IMR-90 (cell line): ENCODE results near the gene ABHD3. TPM values are rescaled to one million over a fixed set of nuclear protein-coding genes. Genes with fewer than 3 reads are reported as not detected.

Experiments
- ATAC-seq: fragments of 200-7000 bp; cut with Tn5 transposase; 2 replicates; pipeline ENCODE4 v1.9.1; 2020; ENCODE audit warnings: low read depth, mild to moderate bottlenecking, moderate library complexity
- BruUV-seq: library from RNA; stranded (reverse); fragments of 400-500 nt; replicated peaks from 2 replicates; lab custom pipeline; 2021; lab: Mats Ljungman, UMichigan
- CTCF ChIA-PET: fragments of 300-600 bp; formaldehyde crosslinking; extraction: SDS; loops from one replicate; lab custom pipeline; 2021; ENCODE audit warnings: antibody characterized with exemption; lab: Yijun Ruan, JAX
- POLR2A ChIA-PET: fragments of 300-600 bp; sonication (Branson Sonifier 250); formaldehyde crosslinking; loops from one replicate; lab custom pipeline; 2022; ENCODE audit warnings: antibody characterized with exemption; ENCODE audit not compliant: unreplicated experiment; lab: Charles Lee
- DNase-seq: peaks from one replicate; pipeline ENCODE4 v3.0.0; 2013
- H2AFZ ChIP-seq: replicated peaks from 2 replicates; pipeline ENCODE3; 2013; ENCODE audit warnings: low read length, mild to moderate bottlenecking; ENCODE audit not compliant: poor library complexity
- H2AK5ac ChIP-seq: 2 replicates; pipeline ENCODE4 v1.6.1; 2013; ENCODE audit warnings: low read depth, low read length, inconsistent platforms
- H2AK9ac ChIP-seq: replicated peaks from 2 replicates; pipeline ENCODE3; 2013; ENCODE audit warnings: mild to moderate bottlenecking, low read depth, low read length, moderate library complexity; ENCODE audit not compliant: poor library complexity
- H2BK120ac ChIP-seq: 2 replicates; pipeline ENCODE4 v1.6.1; 2013; ENCODE audit warnings: low read depth, low read length, inconsistent platforms
- H2BK15ac ChIP-seq: 3 replicates; pipeline ENCODE4 v1.6.1; 2013; ENCODE audit warnings: low read depth, low read length, inconsistent platforms
- H2BK20ac ChIP-seq: 2 replicates; pipeline ENCODE4 v1.6.1; 2013; ENCODE audit warnings: low read depth, mild to moderate bottlenecking, inconsistent platforms, low read length, moderate library complexity
- H2BK5ac ChIP-seq: 2 replicates; pipeline ENCODE4 v1.6.1; 2013; ENCODE audit warnings: mild to moderate bottlenecking, low read depth, low read length, inconsistent platforms; ENCODE audit not compliant: poor library complexity, severe bottlenecking
- H3K14ac ChIP-seq: replicated peaks from 2 replicates; pipeline ENCODE4 v1.6.1; 2013; ENCODE audit warnings: low read depth, low read length, inconsistent platforms
- H3K18ac ChIP-seq: 2 replicates; pipeline ENCODE4 v1.6.1; 2013; ENCODE audit warnings: low read depth, low read length, control low read depth
- H3K23ac ChIP-seq: 2 replicates; pipeline ENCODE4 v1.6.1; 2013; ENCODE audit warnings: low read depth, low read length, inconsistent platforms
- H3K27ac ChIP-seq: 2 replicates; pipeline ENCODE4 v1.5.1; 2013; ENCODE audit warnings: mild to moderate bottlenecking, control low read depth, low read length; ENCODE audit not compliant: insufficient read depth
- H3K27me3 ChIP-seq: 2 replicates; pipeline ENCODE4 v1.6.1; 2013; ENCODE audit warnings: low read length; ENCODE audit not compliant: control insufficient read depth, insufficient read depth
- H3K36me3 ChIP-seq: 2 replicates; pipeline ENCODE4 v1.6.1; 2013; ENCODE audit warnings: low read length, mixed read lengths; ENCODE audit not compliant: control insufficient read depth, insufficient read depth
- H3K4ac ChIP-seq: 2 replicates; pipeline ENCODE4 v1.6.1; 2013; ENCODE audit warnings: low read depth, low read length, inconsistent platforms
- H3K4me1 ChIP-seq: 2 replicates; pipeline ENCODE4 v1.6.1; 2013; ENCODE audit warnings: low read length, mixed read lengths; ENCODE audit not compliant: control insufficient read depth, insufficient read depth
- H3K4me2 ChIP-seq: 2 replicates; pipeline ENCODE4 v1.6.1; 2013; ENCODE audit warnings: low read depth, mild to moderate bottlenecking, control low read depth, low read length, moderate library complexity
- H3K4me3 ChIP-seq: 2 replicates; pipeline ENCODE4 v1.5.1; 2013; ENCODE audit warnings: low read depth, mild to moderate bottlenecking, control low read depth, low read length, moderate library complexity; ENCODE audit not compliant: insufficient read depth
- H3K56ac ChIP-seq: 2 replicates; pipeline ENCODE4 v1.6.1; 2013; ENCODE audit warnings: low read length, inconsistent platforms; ENCODE audit not compliant: insufficient read depth; ENCODE audit errors: extremely low read depth
- H3K79me1 ChIP-seq, 2 experiments: 2 replicates each; pipeline ENCODE4 v1.6.1; 2013; ENCODE audit warnings: low read length in 2 of 2, inconsistent platforms in 1 of 2, low read depth in 1 of 2
- H3K9ac ChIP-seq: 2 replicates; pipeline ENCODE4 v1.6.1; 2013; ENCODE audit warnings: low read depth, low read length, control low read depth
- H3K9me1 ChIP-seq: 2 replicates; pipeline ENCODE4 v1.6.1; 2013; ENCODE audit warnings: low read length, inconsistent platforms; ENCODE audit not compliant: insufficient read depth
- H3K9me3 ChIP-seq: 2 replicates; pipeline ENCODE4 v1.6.1; 2013; ENCODE audit warnings: low read length; ENCODE audit not compliant: control insufficient read depth, insufficient read depth
- H4K20me1 ChIP-seq: 2 replicates; pipeline ENCODE4 v1.6.1; 2013; ENCODE audit warnings: low read length, inconsistent platforms; ENCODE audit not compliant: insufficient read depth
- H4K5ac ChIP-seq: 2 replicates; pipeline ENCODE4 v1.6.1; 2013; ENCODE audit warnings: mild to moderate bottlenecking, low read depth, low read length, control low read depth
- H4K8ac ChIP-seq, 2 experiments: 2 replicates each; pipeline ENCODE4 v1.6.1; 2013; ENCODE audit warnings: low read depth in 2 of 2, low read length in 2 of 2, control low read depth in 1 of 2, inconsistent platforms in 1 of 2
- H4K91ac ChIP-seq: 2 replicates; pipeline ENCODE4 v1.6.1; 2013; ENCODE audit warnings: low read depth, low read length, inconsistent platforms; ENCODE audit not compliant: insufficient read depth
- BHLHE40 ChIP-seq: fragments of 150-350 bp; IDR thresholded peaks from 2 replicates; pipeline ENCODE4 v1.6.1; 2016; ENCODE audit warnings: mild to moderate bottlenecking, low read depth, low read length
- CEBPB ChIP-seq: IDR thresholded peaks from 2 replicates; pipeline ENCODE4 v1.6.1; 2012; ENCODE audit warnings: low read depth, low read length, improper control_type of control experiment
- CHD1 ChIP-seq: IDR thresholded peaks from 2 replicates; pipeline ENCODE4 v1.6.1; 2012; ENCODE audit warnings: low read depth, low read length, improper control_type of control experiment
- ELK1 ChIP-seq: fragments of 150-350 bp; IDR thresholded peaks from 2 replicates; pipeline ENCODE4 v1.6.1; 2016; ENCODE audit warnings: low read depth, mild to moderate bottlenecking, low read length, moderate library complexity, borderline replicate concordance
- FOS ChIP-seq: fragments of 150-350 bp; IDR thresholded peaks from 2 replicates; pipeline ENCODE4 v1.6.1; 2016; ENCODE audit warnings: low read depth, low read length
- MAFK ChIP-seq: IDR thresholded peaks from 2 replicates; pipeline ENCODE4 v1.6.1; 2012; ENCODE audit warnings: low read depth, low read length, improper control_type of control experiment
- MAZ ChIP-seq: IDR thresholded peaks from 2 replicates; pipeline ENCODE4 v1.6.1; 2012; ENCODE audit warnings: low read depth, mild to moderate bottlenecking, low read length, improper control_type of control experiment, moderate library complexity, borderline replicate concordance
- MXI1 ChIP-seq: IDR thresholded peaks from 2 replicates; pipeline ENCODE4 v1.6.1; 2012; ENCODE audit warnings: low read depth, mild to moderate bottlenecking, low read length, moderate library complexity, borderline replicate concordance
- NFE2L2 ChIP-seq: fragments of 150-350 bp; IDR thresholded peaks from 2 replicates; pipeline ENCODE4 v1.6.1; 2016; ENCODE audit warnings: low read depth, mild to moderate bottlenecking, low read length
- POLR2A ChIP-seq: IDR thresholded peaks from 2 replicates; pipeline ENCODE4 v1.6.1; 2012; ENCODE audit warnings: mild to moderate bottlenecking, low read depth, low read length
- RAD21 ChIP-seq: IDR thresholded peaks from 2 replicates; pipeline ENCODE4 v1.6.1; 2012; ENCODE audit warnings: low read length, improper control_type of control experiment
- RCOR1 ChIP-seq: IDR thresholded peaks from 2 replicates; pipeline ENCODE4 v1.6.1; 2012; ENCODE audit warnings: mild to moderate bottlenecking, low read length, improper control_type of control experiment; ENCODE audit not compliant: insufficient replicate concordance
- RFX5 ChIP-seq: IDR thresholded peaks from 2 replicates; pipeline ENCODE4 v1.8.0; 2012; ENCODE audit warnings: low read depth, mild to moderate bottlenecking, low read length, moderate library complexity
- SMC3 ChIP-seq: fragments of 150-350 bp; IDR thresholded peaks from 2 replicates; pipeline ENCODE4 v1.6.1; 2016; ENCODE audit warnings: low read depth, mild to moderate bottlenecking, antibody characterized with exemption, low read length, moderate library complexity
- USF2 ChIP-seq: fragments of 150-350 bp; IDR thresholded peaks from 2 replicates; pipeline ENCODE4 v1.6.1; 2017; ENCODE audit warnings: mild to moderate bottlenecking, antibody characterized with exemption, low read length, low read depth
- WGBS, 2 experiments: methylation state at CpG; one replicate each; pipeline versions ENCODE4 v1.1.5 to v1.1.7; 2013; ENCODE audit warnings: missing lambda C conversion rate in 2 of 2; ENCODE audit not compliant: insufficient read length in 1 of 2; ENCODE audit errors: extremely low coverage in 2 of 2; 5-methylcytosine and 5-hydroxymethylcytosine counted together
- dilution Hi-C: fragments of 300-500 bp; cut with HindIII; formaldehyde crosslinking; loops from one replicate; pipeline ENCODE4 v1.14.3; 2018; ENCODE audit warnings: low sequenced_read_pairs; ENCODE audit not compliant: unreplicated experiment
- in situ Hi-C: fragments of 300-500 bp; cut with MboI; formaldehyde crosslinking; loops from 3 replicates; pipeline ENCODE4 v1.14.3; 2019; ENCODE audit warnings: low sequenced_read_pairs, inconsistent platforms, mixed read lengths
- intact Hi-C: fragments of 100-400 bp; cut with micrococcal nuclease; formaldehyde crosslinking; loops from 2 replicates; pipeline ENCODE4 v1.10.0; 2022
- polyA plus RNA-seq, 3 experiments: library from polyadenylated mRNA; depleted of rRNA; stranded (reverse); fragments of >200 nt; gene quantifications; 2 replicates each; pipeline ENCODE4 v1.2.3, GENCODE V29; 2012; ENCODE audit warnings: low replicate concordance in 1 of 3
- total RNA-seq: library from RNA; depleted of rRNA; stranded (reverse); fragments of >200 nt; gene quantifications from 2 replicates; pipeline ENCODE4 v1.2.3, GENCODE V29; 2012
- TF ChIP-seq, protein P1 (sequence below): conservative IDR thresholded peaks from 2 replicates; pipeline ENCODE4 v1.5.1; 2012; ENCODE audit warnings: mild to moderate bottlenecking, low read depth, low read length, improper control_type of control experiment

Gene ABHD3
- total and polyA plus RNA-seq, 2 of the 4 experiments (the other 2 are of a cell fraction) = 4.5 to 5.5 TPM

GRCh38 chr18:21727702-21728101, 23.1 kb upstream of the ABHD3 start:
- no peak overlapping the region for H3K14ac ChIP-seq
- no TSS peak for BruUV-seq
- no peak overlapping the region for H3K56ac ChIP-seq
- H2BK120ac ChIP-seq = no peak overlapping the region
- H4K20me1 ChIP-seq = no peaks in the 10 kb centered on the region
- 33% methylated on average over 1 of the region's 2 CpGs; no CpG with 5 or more reads in 1 of the 2 experiments for WGBS, 2 experiments
- ATAC-seq = no peak
- H3K4me2 ChIP-seq = no peak overlapping the region
- no peak overlapping the region for H3K23ac ChIP-seq
- H2BK15ac ChIP-seq = no peak overlapping the region
- H3K4ac ChIP-seq = no peak overlapping the region
- no peak overlapping the region for H3K18ac ChIP-seq
- in situ Hi-C loops = no loop called here
- H3K9me1 ChIP-seq = no peaks in the 10 kb centered on the region
- TF ChIP-seq FOS (no peak), USF2 (no peak), BHLHE40 (no peak), MAFK (no peak), CEBPB (no peak), MAZ (no peak), POLR2A (no peak), SMC3 (no peak), RFX5 (no peak), NFE2L2 (no peak), RCOR1 (no peak), RAD21 (no peak), ELK1 (no peak), MXI1 (no peak), CHD1 (no peak)
- TF ChIP-seq, protein P1, sequence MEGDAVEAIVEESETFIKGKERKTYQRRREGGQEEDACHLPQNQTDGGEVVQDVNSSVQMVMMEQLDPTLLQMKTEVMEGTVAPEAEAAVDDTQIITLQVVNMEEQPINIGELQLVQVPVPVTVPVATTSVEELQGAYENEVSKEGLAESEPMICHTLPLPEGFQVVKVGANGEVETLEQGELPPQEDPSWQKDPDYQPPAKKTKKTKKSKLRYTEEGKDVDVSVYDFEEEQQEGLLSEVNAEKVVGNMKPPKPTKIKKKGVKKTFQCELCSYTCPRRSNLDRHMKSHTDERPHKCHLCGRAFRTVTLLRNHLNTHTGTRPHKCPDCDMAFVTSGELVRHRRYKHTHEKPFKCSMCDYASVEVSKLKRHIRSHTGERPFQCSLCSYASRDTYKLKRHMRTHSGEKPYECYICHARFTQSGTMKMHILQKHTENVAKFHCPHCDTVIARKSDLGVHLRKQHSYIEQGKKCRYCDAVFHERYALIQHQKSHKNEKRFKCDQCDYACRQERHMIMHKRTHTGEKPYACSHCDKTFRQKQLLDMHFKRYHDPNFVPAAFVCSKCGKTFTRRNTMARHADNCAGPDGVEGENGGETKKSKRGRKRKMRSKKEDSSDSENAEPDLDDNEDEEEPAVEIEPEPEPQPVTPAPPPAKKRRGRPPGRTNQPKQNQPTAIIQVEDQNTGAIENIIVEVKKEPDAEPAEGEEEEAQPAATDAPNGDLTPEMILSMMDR = no peak
- no peak overlapping the region for H2AFZ ChIP-seq
- no peak overlapping the region for H2BK20ac ChIP-seq
- dilution Hi-C loops = no loop called here
- H4K8ac ChIP-seq = no peak overlapping the region
- H3K9me3 ChIP-seq = no peaks in the 10 kb centered on the region
- H3K4me1 ChIP-seq = no peaks in the 10 kb centered on the region
- no peak overlapping the region for H2BK5ac ChIP-seq
- no peak overlapping the region for H3K9ac ChIP-seq
- no peak overlapping the region for H2AK5ac ChIP-seq
- ChIA-PET POLR2A (interaction anchor here (0.6 kb wide), 1 partner anchor 37 kb away, joined by 8 read pairs; no protein-coding TSS in a partner anchor), CTCF (no interaction called here)
- no peaks in the 10 kb centered on the region for H3K79me1 ChIP-seq
- no peak overlapping the region for H3K4me3 ChIP-seq
- no peak overlapping the region for H4K91ac ChIP-seq
- H3K27me3 ChIP-seq = no peaks in the 10 kb centered on the region
- no peaks in the 10 kb centered on the region for H3K36me3 ChIP-seq
- intact Hi-C loops = loop anchor here (10.0 kb wide), 1 partner anchor 63 kb away; no protein-coding TSS in a partner anchor
- DNase-seq = no peak
- H2AK9ac ChIP-seq = no peak overlapping the region
- H3K27ac ChIP-seq = no peak overlapping the region
- no peak overlapping the region for H4K5ac ChIP-seq
